ENCODE data around the gene ITGAL. TPM values are rescaled to one million over a fixed set of nuclear protein-coding genes. Genes with fewer than 3 reads are reported as not detected.

ITGAL gene
- total and polyA plus RNA-seq, 2 of the 13 experiments (the other 11 are each of a cell fraction or from before 2014, with no cell fraction given), result 0.86 to 1.2 TPM

DNA sequence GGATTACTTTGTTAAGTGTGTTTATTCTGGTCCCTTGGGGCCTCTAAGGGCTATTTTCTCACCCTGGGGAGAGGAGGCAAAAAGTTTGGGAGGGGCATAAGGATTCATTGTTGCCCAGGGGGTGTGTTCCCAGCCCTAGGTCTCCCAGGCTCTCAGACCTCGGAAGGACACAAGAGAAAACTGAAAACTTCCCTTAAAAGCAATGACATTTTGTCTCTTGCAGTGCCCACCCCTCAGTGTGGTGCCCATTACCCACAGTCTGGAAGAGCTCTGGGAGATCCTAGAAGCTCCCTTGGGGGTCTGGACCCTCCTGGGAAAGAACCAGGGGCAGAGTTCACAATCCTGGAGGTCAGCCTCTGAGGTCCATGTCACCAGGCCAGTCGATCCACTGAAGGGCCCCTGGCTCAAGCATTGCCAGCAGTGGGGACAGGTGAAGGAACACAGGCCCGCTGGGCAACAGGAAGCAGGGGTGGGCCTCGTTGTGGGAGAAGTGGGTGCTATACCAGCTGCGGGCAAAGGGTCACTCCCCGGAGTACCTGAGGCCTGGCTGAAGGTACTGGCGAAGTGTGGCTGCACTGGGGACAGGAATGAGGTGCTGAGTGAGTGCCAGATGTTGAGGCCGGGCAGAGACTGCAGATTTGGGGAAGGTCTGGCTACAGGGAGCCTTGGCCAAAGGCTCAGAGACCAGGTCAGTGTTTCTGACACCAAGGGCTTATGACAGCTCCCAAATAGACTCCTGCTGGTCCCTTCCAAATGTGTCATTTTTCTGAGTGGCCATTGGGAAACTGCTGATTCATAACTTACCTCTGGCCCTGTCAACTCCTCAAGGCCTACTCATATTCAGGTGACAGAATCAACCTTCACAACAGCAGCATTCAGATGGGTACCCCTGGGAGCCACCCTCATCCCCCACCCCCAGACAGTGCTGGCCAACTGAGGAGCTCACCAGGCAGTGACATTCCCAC lies 66.7 kb downstream of the ITGAL start (continued):
- TF ChIP-seq, protein P1, sequence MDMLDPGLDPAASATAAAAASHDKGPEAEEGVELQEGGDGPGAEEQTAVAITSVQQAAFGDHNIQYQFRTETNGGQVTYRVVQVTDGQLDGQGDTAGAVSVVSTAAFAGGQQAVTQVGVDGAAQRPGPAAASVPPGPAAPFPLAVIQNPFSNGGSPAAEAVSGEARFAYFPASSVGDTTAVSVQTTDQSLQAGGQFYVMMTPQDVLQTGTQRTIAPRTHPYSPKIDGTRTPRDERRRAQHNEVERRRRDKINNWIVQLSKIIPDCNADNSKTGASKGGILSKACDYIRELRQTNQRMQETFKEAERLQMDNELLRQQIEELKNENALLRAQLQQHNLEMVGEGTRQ (IDR thresholded peaks at IDR 0.05; ENCODE audit: low read depth, low read length), result no peak
- TF ChIP-seq, protein P1 (CRISPR knock-in tag; IDR thresholded peaks at IDR 0.05; ENCODE audit: borderline replicate concordance), result 0 out of 2 replicates have a peak, but pooled peaks have one; percentile 39
- TF ChIP-seq ZFP36L1 (CRISPR knock-in tag; IDR thresholded peaks at IDR 0.05) (no peak), ZSCAN30 (CRISPR knock-in tag; IDR thresholded peaks at IDR 0.05) (no peak), GATAD2A (CRISPR knock-in tag; IDR thresholded peaks at IDR 0.05) (no peak), ZNF776 (CRISPR knock-in tag; IDR thresholded peaks at IDR 0.05) (no peak), KDM5B (CRISPR knock-in tag; IDR thresholded peaks at IDR 0.05; ENCODE audit: borderline replicate concordance) (peak; percentile 37; the same call in 1 of the 2 replicates), ZNF883 (CRISPR knock-in tag; IDR thresholded peaks at IDR 0.05; ENCODE audit: not compliant biosample characterization) (no peak), SAFB2 (CRISPR knock-in tag; IDR thresholded peaks at IDR 0.05; ENCODE audit: borderline replicate concordance, low read depth) (0 out of 2 replicates have a peak, but pooled peaks have one; percentile 45), ETV5 (CRISPR knock-in tag; IDR thresholded peaks at IDR 0.05; ENCODE audit: borderline replicate concordance) (peak; percentile 14; the same call in 1 of the 2 replicates), FOXJ3 (CRISPR knock-in tag; IDR thresholded peaks at IDR 0.05; ENCODE audit: borderline replicate concordance) (no peak), ZNF556 (CRISPR knock-in tag; IDR thresholded peaks at IDR 0.05; ENCODE audit: borderline replicate concordance) (0 out of 2 replicates have a peak, but pooled peaks have one; percentile 28)
- TF ChIP-seq, protein P2, sequence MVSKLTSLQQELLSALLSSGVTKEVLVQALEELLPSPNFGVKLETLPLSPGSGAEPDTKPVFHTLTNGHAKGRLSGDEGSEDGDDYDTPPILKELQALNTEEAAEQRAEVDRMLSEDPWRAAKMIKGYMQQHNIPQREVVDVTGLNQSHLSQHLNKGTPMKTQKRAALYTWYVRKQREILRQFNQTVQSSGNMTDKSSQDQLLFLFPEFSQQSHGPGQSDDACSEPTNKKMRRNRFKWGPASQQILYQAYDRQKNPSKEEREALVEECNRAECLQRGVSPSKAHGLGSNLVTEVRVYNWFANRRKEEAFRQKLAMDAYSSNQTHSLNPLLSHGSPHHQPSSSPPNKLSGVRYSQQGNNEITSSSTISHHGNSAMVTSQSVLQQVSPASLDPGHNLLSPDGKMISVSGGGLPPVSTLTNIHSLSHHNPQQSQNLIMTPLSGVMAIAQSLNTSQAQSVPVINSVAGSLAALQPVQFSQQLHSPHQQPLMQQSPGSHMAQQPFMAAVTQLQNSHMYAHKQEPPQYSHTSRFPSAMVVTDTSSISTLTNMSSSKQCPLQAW (CRISPR knock-in tag; IDR thresholded peaks at IDR 0.05), result peak; percentile 58; the same call in 1 of the 2 replicates
- TF ChIP-seq, protein P3, sequence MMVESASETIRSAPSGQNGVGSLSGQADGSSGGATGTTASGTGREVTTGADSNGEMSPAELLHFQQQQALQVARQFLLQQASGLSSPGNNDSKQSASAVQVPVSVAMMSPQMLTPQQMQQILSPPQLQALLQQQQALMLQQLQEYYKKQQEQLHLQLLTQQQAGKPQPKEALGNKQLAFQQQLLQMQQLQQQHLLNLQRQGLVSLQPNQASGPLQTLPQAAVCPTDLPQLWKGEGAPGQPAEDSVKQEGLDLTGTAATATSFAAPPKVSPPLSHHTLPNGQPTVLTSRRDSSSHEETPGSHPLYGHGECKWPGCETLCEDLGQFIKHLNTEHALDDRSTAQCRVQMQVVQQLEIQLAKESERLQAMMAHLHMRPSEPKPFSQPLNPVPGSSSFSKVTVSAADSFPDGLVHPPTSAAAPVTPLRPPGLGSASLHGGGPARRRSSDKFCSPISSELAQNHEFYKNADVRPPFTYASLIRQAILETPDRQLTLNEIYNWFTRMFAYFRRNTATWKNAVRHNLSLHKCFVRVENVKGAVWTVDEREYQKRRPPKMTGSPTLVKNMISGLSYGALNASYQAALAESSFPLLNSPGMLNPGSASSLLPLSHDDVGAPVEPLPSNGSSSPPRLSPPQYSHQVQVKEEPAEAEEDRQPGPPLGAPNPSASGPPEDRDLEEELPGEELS (CRISPR knock-in tag; IDR thresholded peaks at IDR 0.05), result peak; percentile 9; the same call in 1 of the 2 replicates
- TF ChIP-seq, protein P4, sequence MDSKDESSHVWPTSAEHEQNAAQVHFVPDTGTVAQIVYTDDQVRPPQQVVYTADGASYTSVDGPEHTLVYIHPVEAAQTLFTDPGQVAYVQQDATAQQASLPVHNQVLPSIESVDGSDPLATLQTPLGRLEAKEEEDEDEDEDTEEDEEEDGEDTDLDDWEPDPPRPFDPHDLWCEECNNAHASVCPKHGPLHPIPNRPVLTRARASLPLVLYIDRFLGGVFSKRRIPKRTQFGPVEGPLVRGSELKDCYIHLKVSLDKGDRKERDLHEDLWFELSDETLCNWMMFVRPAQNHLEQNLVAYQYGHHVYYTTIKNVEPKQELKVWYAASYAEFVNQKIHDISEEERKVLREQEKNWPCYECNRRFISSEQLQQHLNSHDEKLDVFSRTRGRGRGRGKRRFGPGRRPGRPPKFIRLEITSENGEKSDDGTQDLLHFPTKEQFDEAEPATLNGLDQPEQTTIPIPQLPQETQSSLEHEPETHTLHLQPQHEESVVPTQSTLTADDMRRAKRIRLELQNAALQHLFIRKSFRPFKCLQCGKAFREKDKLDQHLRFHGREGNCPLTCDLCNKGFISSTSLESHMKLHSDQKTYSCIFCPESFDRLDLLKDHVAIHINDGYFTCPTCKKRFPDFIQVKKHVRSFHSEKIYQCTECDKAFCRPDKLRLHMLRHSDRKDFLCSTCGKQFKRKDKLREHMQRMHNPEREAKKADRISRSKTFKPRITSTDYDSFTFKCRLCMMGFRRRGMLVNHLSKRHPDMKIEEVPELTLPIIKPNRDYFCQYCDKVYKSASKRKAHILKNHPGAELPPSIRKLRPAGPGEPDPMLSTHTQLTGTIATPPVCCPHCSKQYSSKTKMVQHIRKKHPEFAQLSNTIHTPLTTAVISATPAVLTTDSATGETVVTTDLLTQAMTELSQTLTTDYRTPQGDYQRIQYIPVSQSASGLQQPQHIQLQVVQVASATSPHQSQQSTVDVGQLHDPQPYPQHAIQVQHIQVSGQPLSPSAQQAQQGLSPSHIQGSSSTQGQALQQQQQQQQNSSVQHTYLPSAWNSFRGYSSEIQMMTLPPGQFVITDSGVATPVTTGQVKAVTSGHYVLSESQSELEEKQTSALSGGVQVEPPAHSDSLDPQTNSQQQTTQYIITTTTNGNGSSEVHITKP (CRISPR knock-in tag; IDR thresholded peaks at IDR 0.05; ENCODE audit: low read depth), result no peak
- TF ChIP-seq, protein P5, sequence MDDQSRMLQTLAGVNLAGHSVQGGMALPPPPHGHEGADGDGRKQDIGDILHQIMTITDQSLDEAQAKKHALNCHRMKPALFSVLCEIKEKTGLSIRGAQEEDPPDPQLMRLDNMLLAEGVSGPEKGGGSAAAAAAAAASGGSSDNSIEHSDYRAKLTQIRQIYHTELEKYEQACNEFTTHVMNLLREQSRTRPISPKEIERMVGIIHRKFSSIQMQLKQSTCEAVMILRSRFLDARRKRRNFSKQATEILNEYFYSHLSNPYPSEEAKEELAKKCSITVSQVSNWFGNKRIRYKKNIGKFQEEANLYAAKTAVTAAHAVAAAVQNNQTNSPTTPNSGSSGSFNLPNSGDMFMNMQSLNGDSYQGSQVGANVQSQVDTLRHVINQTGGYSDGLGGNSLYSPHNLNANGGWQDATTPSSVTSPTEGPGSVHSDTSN (CRISPR knock-in tag; IDR thresholded peaks at IDR 0.05; ENCODE audit: borderline replicate concordance), result no peak
